Endodermal cell (in vitro differentiated cells): ENCODE measurements around the gene MLLT6. TPM values are rescaled to one million over a fixed set of nuclear protein-coding genes. Genes with fewer than 3 reads are reported as not detected.
A peak's percentile ranks its signal among the peaks of the same experiment; 100 is the strongest.

ENCODE experiments used
- DNase-seq: peaks from one replicate; pipeline ENCODE4 v3.0.0-alpha.2; 2017
- H3K27ac ChIP-seq: 2 replicates; pipeline ENCODE4 v1.5.1; 2013; ENCODE audit warnings: mild to moderate bottlenecking, low read depth, low read length, moderate library complexity
- H3K27me3 ChIP-seq: 2 replicates; pipeline ENCODE4 v1.6.1; 2013; ENCODE audit warnings: mild to moderate bottlenecking, low read length, moderate library complexity; ENCODE audit not compliant: insufficient read depth, control insufficient read depth, poor library complexity, severe bottlenecking
- H3K36me3 ChIP-seq: 2 replicates; pipeline ENCODE4 v1.7.0; 2013; ENCODE audit warnings: mild to moderate bottlenecking, low read length, moderate library complexity; ENCODE audit not compliant: control insufficient read depth, insufficient read depth
- H3K4me1 ChIP-seq: one replicate; pipeline ENCODE4 v1.7.0; 2013; ENCODE audit warnings: low read length; ENCODE audit not compliant: control insufficient read depth, insufficient read depth
- H3K4me3 ChIP-seq: 2 replicates; pipeline ENCODE4 v1.5.1; 2013; ENCODE audit warnings: mild to moderate bottlenecking, low read length, moderate library complexity
- H3K9ac ChIP-seq: 2 replicates; pipeline ENCODE4 v1.6.1; 2013; ENCODE audit warnings: mild to moderate bottlenecking, low read length, moderate library complexity; ENCODE audit not compliant: poor library complexity, severe bottlenecking; ENCODE audit errors: extremely low read depth
- H3K9me3 ChIP-seq: 2 replicates; pipeline ENCODE4 v1.6.1; 2013; ENCODE audit warnings: mild to moderate bottlenecking, low read length, moderate library complexity; ENCODE audit not compliant: control insufficient read depth
- H3K27ac Mint-ChIP-seq: 2 replicates; pipeline ENCODE4 v1.8.0; 2020; ENCODE audit warnings: mixed read lengths
- H3K27me3 Mint-ChIP-seq: 2 replicates; pipeline ENCODE4 v1.8.0; 2021; ENCODE audit warnings: mild to moderate bottlenecking, mixed read lengths; ENCODE audit not compliant: insufficient read depth
- H3K36me3 Mint-ChIP-seq: 2 replicates; pipeline ENCODE4 v1.8.0; 2020; ENCODE audit warnings: low read depth, mixed read lengths
- H3K4me1 Mint-ChIP-seq: 2 replicates; pipeline ENCODE4 v1.8.0; 2020; ENCODE audit warnings: mixed read lengths
- H3K4me3 Mint-ChIP-seq: 2 replicates; pipeline ENCODE4 v1.8.0; 2020; ENCODE audit warnings: mild to moderate bottlenecking, moderate library complexity, mixed read lengths
- H3K9me3 Mint-ChIP-seq: 2 replicates; pipeline ENCODE4 v1.8.0; 2020; ENCODE audit warnings: mild to moderate bottlenecking, mixed read lengths
- CTCF ChIP-seq: fragments of 200-600 bp; sonication (generic); conservative IDR thresholded peaks from 2 replicates; pipeline ENCODE4 v1.5.0; 2021; ENCODE audit warnings: antibody characterized with exemption, mild to moderate bottlenecking
- WGBS, 2 experiments: methylation state at CpG; one replicate each; pipeline versions ENCODE4 v1.1.5 to v1.1.7; 2013; ENCODE audit warnings: missing lambda C conversion rate in 2 of 2, mixed read lengths in 1 of 2; ENCODE audit not compliant: insufficient coverage in 1 of 2, insufficient read length in 1 of 2; 5-methylcytosine and 5-hydroxymethylcytosine counted together
- total RNA-seq, 2 donors: library from RNA; stranded (reverse); fragmentation: NEBNext Ultra II Directional in 1 of 2; extraction: Animal tissue kit (Norgen Biotek cat#: 25700) in 1 of 2; gene quantifications; 2 replicates in 1 of 2; 3 replicates in 1 of 2; pipeline ENCODE4 v1.2.1, GENCODE V29; 2021

The MLLT6 gene
- total RNA-seq, 2 donors from 2014 or later, result 112 to 127 TPM

GRCh38 chr17:38693700-38694329 is 11.3 kb upstream of the MLLT6 start:
- Mint-ChIP-seq H3K9me3 (no peaks in the 10 kb centered on the region), H3K36me3 (no peaks in the 10 kb centered on the region), H3K27me3 (peaks cover 29% of the 10 kb centered on the region), H3K4me1 (peaks cover 10% of the 10 kb centered on the region), H3K27ac (no peak overlapping the region), H3K4me3 (no peak overlapping the region)
- TF ChIP-seq CTCF, result no peak
- DNase-seq, result peak; percentile 43
- no peaks in the 10 kb centered on the region for H3K4me1 ChIP-seq
- H3K9me3 ChIP-seq, result no peaks in the 10 kb centered on the region
- H3K36me3 ChIP-seq, result no peaks in the 10 kb centered on the region
- WGBS, 2 experiments, result 88% methylated on average over 12 of the region's 12 CpGs
- H3K9ac ChIP-seq, result no peak overlapping the region
- H3K27me3 ChIP-seq, result no peaks in the 10 kb centered on the region
- no peak overlapping the region for H3K27ac ChIP-seq
- no peak overlapping the region for H3K4me3 ChIP-seq

DNA sequence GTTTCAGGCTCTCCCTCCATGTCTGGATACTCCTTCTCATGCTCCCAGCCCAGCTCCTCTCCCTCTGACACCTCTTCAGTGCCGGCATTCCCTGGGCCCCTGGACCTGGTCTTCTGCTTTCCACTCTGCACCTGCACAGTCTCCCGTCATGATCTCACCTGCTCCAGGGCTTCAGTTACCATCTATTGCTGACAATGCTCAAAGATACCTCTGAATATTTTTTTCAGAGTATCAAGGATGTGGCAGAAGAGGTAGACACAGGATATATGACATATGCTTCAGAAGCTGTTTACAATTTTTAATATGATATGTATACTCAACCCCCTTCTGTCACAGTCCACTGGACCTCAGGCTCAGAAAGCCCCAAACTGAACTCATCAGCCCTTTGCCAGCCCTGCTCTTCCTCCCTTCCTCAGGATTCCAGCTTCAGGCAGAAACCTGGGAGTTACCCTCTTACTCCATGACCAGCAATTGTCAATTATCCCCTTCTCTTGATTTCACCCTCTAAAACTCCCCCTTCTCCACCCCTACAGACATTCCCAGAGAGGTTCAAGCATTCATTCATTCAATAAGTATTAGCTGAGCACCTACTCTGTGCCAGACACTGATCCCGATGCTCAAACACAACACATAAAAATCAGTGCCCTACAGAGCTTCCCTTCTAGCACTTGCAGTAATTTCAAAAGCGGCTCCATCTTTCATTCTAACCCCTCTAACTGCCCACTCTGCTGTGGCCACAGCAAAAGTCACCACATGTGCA is 7.8 kb upstream of the MLLT6 start:
- H3K27ac Mint-ChIP-seq, result no peak overlapping the region
- 86 to 88% methylated on average over 2 to 4 of the region's 4 CpGs for WGBS, 2 experiments

DNA sequence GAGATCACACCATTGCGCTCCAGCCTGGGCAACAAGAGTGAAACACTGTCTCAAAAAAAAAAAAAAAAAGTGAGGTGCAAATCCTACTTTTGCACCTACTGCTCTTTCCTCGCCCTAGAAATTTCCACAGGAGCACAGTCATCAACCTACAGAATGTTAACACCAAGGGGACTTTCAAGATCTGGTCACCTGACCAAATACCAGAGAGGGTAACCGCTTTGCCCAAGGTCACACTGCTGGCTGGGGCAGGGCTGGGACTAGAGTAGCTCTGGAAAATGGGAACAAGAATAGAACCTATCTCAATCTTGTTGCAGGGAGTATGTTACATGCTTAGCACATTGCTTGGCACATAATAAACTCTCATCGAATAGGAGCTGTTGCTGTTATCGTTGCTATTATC is 6.3 kb upstream of the MLLT6 start:
- Histone ChIP-seq H3K9me3 (no peaks in the 10 kb centered on the region), H3K9ac (no peak overlapping the region), H3K4me3 (no peak overlapping the region), H3K27me3 (peaks cover 16% of the 10 kb centered on the region), H3K36me3 (no peaks in the 10 kb centered on the region), H3K27ac (no peak overlapping the region), H3K4me1 (no peaks in the 10 kb centered on the region)
- Mint-ChIP-seq H3K27me3 (peaks cover 66% of the 10 kb centered on the region), H3K36me3 (no peaks in the 10 kb centered on the region), H3K9me3 (no peaks in the 10 kb centered on the region), H3K27ac (no peak overlapping the region), H3K4me3 (no peak overlapping the region), H3K4me1 (peaks cover 25% of the 10 kb centered on the region)
- no peak for DNase-seq
- no peak for TF ChIP-seq CTCF
- 96 to 98% methylated on average over 4 to 5 of the region's 5 CpGs for WGBS, 2 experiments

More for the DNA sequence above, 7.8 kb upstream of the MLLT6 start:
- no peak overlapping the region for H3K4me3 ChIP-seq
- H3K4me3 Mint-ChIP-seq, result no peak overlapping the region
- no peaks in the 10 kb centered on the region for H3K36me3 ChIP-seq
- peaks cover 20% of the 10 kb centered on the region for H3K4me1 Mint-ChIP-seq
- no peaks in the 10 kb centered on the region for H3K9me3 ChIP-seq
- H3K27me3 ChIP-seq, result peaks cover 9% of the 10 kb centered on the region
- H3K4me1 ChIP-seq, result no peaks in the 10 kb centered on the region
- H3K36me3 Mint-ChIP-seq, result no peaks in the 10 kb centered on the region
- H3K9ac ChIP-seq, result no peak overlapping the region
- TF ChIP-seq CTCF, result no peak
- peaks cover 52% of the 10 kb centered on the region for H3K27me3 Mint-ChIP-seq
- H3K9me3 Mint-ChIP-seq, result no peaks in the 10 kb centered on the region
- no peak overlapping the region for H3K27ac ChIP-seq
- DNase-seq, result no peak
